HEK293 (cell line): Measurements from ENCODE around the gene BTBD19.

Experiments used
- BCL11A ChIP-seq: fragments of 450-650 bp; formaldehyde crosslinking; IDR thresholded peaks from 2 replicates; pipeline ENCODE4 v1.5.1; 2016; ENCODE audit warnings: low read depth, missing biosample characterization, missing genetic modification characterization
- GFI1B ChIP-seq: fragments of 450-650 bp; formaldehyde crosslinking; IDR thresholded peaks from 2 replicates; pipeline ENCODE4 v1.5.1; 2016; ENCODE audit warnings: missing biosample characterization, missing genetic modification characterization
- GLI2 ChIP-seq: fragments of 450-650 bp; formaldehyde crosslinking; IDR thresholded peaks from 2 replicates; pipeline ENCODE4; 2017; ENCODE audit warnings: missing biosample characterization, missing genetic modification characterization, low read depth, borderline replicate concordance
- HOXA7 ChIP-seq: sonication (generic); formaldehyde crosslinking; IDR thresholded peaks from 2 replicates; pipeline ENCODE4 v1.8.1; 2022; ENCODE audit warnings: missing genetic modification reagents, borderline replicate concordance
- HOXC10 ChIP-seq: sonication (generic); formaldehyde crosslinking; IDR thresholded peaks from 2 replicates; pipeline ENCODE4 v1.8.1; 2023; ENCODE audit warnings: mild to moderate bottlenecking, missing genetic modification reagents
- SP3 ChIP-seq: fragments of 450-650 bp; formaldehyde crosslinking; IDR thresholded peaks from 2 replicates; pipeline ENCODE4 v1.5.1; 2016; ENCODE audit warnings: missing biosample characterization, missing genetic modification characterization
- ZBTB20 ChIP-seq: fragments of 450-650 bp; formaldehyde crosslinking; IDR thresholded peaks from 2 replicates; pipeline ENCODE4 v1.5.1; 2016; ENCODE audit warnings: missing biosample characterization, missing genetic modification characterization
- ZBTB8A ChIP-seq: fragments of 450-650 bp; formaldehyde crosslinking; IDR thresholded peaks from 2 replicates; pipeline ENCODE4 v1.5.1; 2016; ENCODE audit warnings: missing biosample characterization, missing genetic modification characterization
- ZEB2 ChIP-seq: fragments of 450-650 bp; formaldehyde crosslinking; IDR thresholded peaks from 2 replicates; pipeline ENCODE4 v1.5.1; 2016; ENCODE audit warnings: missing biosample characterization, missing genetic modification characterization
- ZNF10 ChIP-seq: fragments of 450-650 bp; formaldehyde crosslinking; IDR thresholded peaks from 2 replicates; pipeline ENCODE4 v1.5.1; 2017; ENCODE audit warnings: missing biosample characterization, missing genetic modification characterization
- ZNF133 ChIP-seq: fragments of 450-650 bp; formaldehyde crosslinking; IDR thresholded peaks from 2 replicates; pipeline ENCODE4 v1.5.1; 2016; ENCODE audit warnings: missing biosample characterization, missing genetic modification characterization
- ZNF19 ChIP-seq: fragments of 450-650 bp; formaldehyde crosslinking; IDR thresholded peaks from 2 replicates; pipeline ENCODE4; 2016; ENCODE audit warnings: missing biosample characterization, missing genetic modification characterization, low read depth
- ZNF202 ChIP-seq: fragments of 450-650 bp; formaldehyde crosslinking; IDR thresholded peaks from 2 replicates; pipeline ENCODE4 v1.5.1; 2016; ENCODE audit warnings: missing biosample characterization, missing genetic modification characterization, borderline replicate concordance
- ZNF239 ChIP-seq: fragments of 450-650 bp; formaldehyde crosslinking; IDR thresholded peaks from 2 replicates; pipeline ENCODE4 v1.5.1; 2016; ENCODE audit warnings: missing biosample characterization, missing genetic modification characterization
- ZNF24 ChIP-seq: fragments of 450-650 bp; formaldehyde crosslinking; IDR thresholded peaks from 2 replicates; pipeline ENCODE4 v1.5.1; 2016; ENCODE audit warnings: missing biosample characterization, missing genetic modification characterization
- ZNF311 ChIP-seq: fragments of 450-650 bp; formaldehyde crosslinking; IDR thresholded peaks from 2 replicates; pipeline ENCODE4 v1.5.1; 2017; ENCODE audit warnings: missing biosample characterization, missing genetic modification characterization, borderline replicate concordance
- ZNF341 ChIP-seq: fragments of 450-650 bp; formaldehyde crosslinking; IDR thresholded peaks from 2 replicates; pipeline ENCODE4; 2016; ENCODE audit warnings: low read depth, missing biosample characterization, missing genetic modification characterization
- ZNF48 ChIP-seq: fragments of 450-650 bp; formaldehyde crosslinking; IDR thresholded peaks from 2 replicates; pipeline ENCODE4 v1.5.1; 2016; ENCODE audit warnings: missing biosample characterization, missing genetic modification characterization
- ZNF501 ChIP-seq: fragments of 450-650 bp; formaldehyde crosslinking; IDR thresholded peaks from 2 replicates; pipeline ENCODE4 v1.5.1; 2016; ENCODE audit warnings: missing biosample characterization, missing genetic modification characterization
- ZNF555 ChIP-seq: fragments of 450-650 bp; formaldehyde crosslinking; conservative IDR thresholded peaks from 2 replicates; pipeline ENCODE4 v1.5.1; 2017; ENCODE audit warnings: missing biosample characterization, mild to moderate bottlenecking, missing genetic modification characterization, inconsistent platforms
- ZNF561 ChIP-seq: fragments of 450-650 bp; IDR thresholded peaks from 2 replicates; pipeline ENCODE4 v1.5.1; 2018; ENCODE audit warnings: missing biosample characterization, missing genetic modification characterization, borderline replicate concordance
- ZNF571 ChIP-seq: fragments of 450-650 bp; formaldehyde crosslinking; IDR thresholded peaks from 2 replicates; pipeline ENCODE4 v1.5.0; 2017; ENCODE audit warnings: missing biosample characterization, missing genetic modification characterization
- ZNF658 ChIP-seq: fragments of 450-650 bp; formaldehyde crosslinking; IDR thresholded peaks from 2 replicates; pipeline ENCODE4; 2016; ENCODE audit warnings: missing biosample characterization, missing genetic modification characterization
- ZNF747 ChIP-seq: fragments of 450-650 bp; formaldehyde crosslinking; IDR thresholded peaks from 2 replicates; pipeline ENCODE4 v1.5.1; 2016; ENCODE audit warnings: missing biosample characterization, missing genetic modification characterization
- ZNF830 ChIP-seq: fragments of 450-650 bp; IDR thresholded peaks from 2 replicates; pipeline ENCODE4 v1.5.0; 2018; ENCODE audit warnings: missing biosample characterization, missing genetic modification characterization, low read depth, mild to moderate bottlenecking, moderate library complexity
- ZNF843 ChIP-seq: fragments of 450-650 bp; formaldehyde crosslinking; IDR thresholded peaks from 2 replicates; pipeline ENCODE4 v1.5.1; 2016; ENCODE audit warnings: missing biosample characterization, missing genetic modification characterization
- ZSCAN23 ChIP-seq: fragments of 450-650 bp; formaldehyde crosslinking; IDR thresholded peaks from 2 replicates; pipeline ENCODE4 v1.5.1; 2016; ENCODE audit warnings: missing biosample characterization, missing genetic modification characterization
- TF ChIP-seq, protein P1 (sequence below): fragments of 450-650 bp; formaldehyde crosslinking; IDR thresholded peaks from 2 replicates; pipeline ENCODE4 v1.5.1; 2017; ENCODE audit warnings: missing biosample characterization, missing genetic modification characterization
- TF ChIP-seq, protein P2 (sequence below): fragments of 450-650 bp; formaldehyde crosslinking; IDR thresholded peaks from 2 replicates; pipeline ENCODE4 v1.5.1; 2016; ENCODE audit warnings: missing biosample characterization, missing genetic modification characterization, borderline replicate concordance
- TF ChIP-seq, protein P3 (sequence below): fragments of 450-650 bp; formaldehyde crosslinking; IDR thresholded peaks from 2 replicates; pipeline ENCODE4 v1.5.1; 2016; ENCODE audit warnings: missing biosample characterization, missing genetic modification characterization
- TF ChIP-seq, protein P4 (sequence below): fragments of 450-650 bp; formaldehyde crosslinking; IDR thresholded peaks from 2 replicates; pipeline ENCODE4 v1.5.1; 2017; ENCODE audit warnings: missing biosample characterization, missing genetic modification characterization
- TF ChIP-seq, protein P5 (sequence below): fragments of 450-650 bp; formaldehyde crosslinking; IDR thresholded peaks from 2 replicates; pipeline ENCODE4 v1.5.1; 2016; ENCODE audit warnings: missing biosample characterization, missing genetic modification characterization

Gene BTBD19

DNA sequence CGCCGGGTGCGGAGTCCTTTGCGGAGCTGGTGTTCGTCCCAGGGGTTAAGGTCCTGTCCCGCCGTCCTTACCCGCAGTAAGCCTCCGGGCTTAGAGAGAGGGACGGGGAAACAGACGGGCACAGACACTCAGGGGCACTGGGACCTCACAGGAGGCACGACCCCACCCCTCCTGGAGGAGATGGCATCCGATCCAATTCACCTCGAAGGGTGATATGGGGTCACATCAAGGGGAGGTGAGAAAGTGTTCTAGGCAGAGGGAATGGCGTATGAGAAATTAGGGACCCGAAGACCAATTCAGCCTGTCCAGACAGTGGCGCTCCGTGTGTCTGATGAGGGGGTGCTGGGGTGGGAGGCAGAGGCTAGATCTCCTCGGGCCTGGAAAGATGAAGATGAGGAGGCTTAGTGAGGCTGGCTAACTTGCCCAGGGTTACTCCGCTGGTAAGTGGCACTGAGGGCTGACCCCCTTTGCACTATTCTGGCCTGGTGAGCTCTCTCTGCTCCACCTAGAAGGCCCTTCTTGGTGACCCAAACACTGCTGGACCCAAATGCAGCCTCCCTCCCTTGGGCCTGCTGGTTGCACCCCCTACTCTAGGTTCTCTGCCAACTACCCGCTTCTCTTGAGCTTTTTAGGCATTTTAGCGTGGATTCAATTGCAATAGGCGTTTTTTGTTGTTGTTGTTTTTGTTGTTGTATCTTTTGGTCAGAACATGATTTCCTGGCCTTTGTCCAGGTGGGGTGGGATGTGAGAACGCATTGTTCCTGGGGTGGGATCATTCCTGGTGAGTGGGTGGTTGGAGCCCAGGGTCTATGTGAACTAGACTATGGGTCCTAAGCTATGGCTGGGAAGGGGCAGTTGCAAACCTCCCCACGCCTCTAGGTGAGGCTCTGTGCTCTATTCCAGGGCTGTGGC, 12.3 kb downstream of the BTBD19 start (continued):
- TF ChIP-seq ZNF202 (no peak), ZNF239 (no peak), SP3 (tag by site-specific recombination) (no peak), ZNF555 (tag by site-specific recombination) (no peak), ZNF24 (tag by site-specific recombination) (no peak), ZNF658 (no peak), GLI2 (tag by site-specific recombination) (no peak), ZNF10 (tag by site-specific recombination) (no peak), ZNF561 (tag by site-specific recombination) (no peak), ZNF830 (tag by site-specific recombination) (no peak), ZNF571 (no peak), HOXC10 (CRISPR knock-in tag) (no peak), ZNF133 (tag by site-specific recombination) (no peak), ZBTB8A (tag by site-specific recombination) (no peak), BCL11A (tag by site-specific recombination) (no peak), HOXA7 (CRISPR knock-in tag) (no peak), ZNF341 (tag by site-specific recombination) (peak; percentile 69), ZNF19 (tag by site-specific recombination) (no peak), ZBTB20 (0 out of 2 replicates have a peak, but pooled peaks have one; percentile 5), ZNF747 (tag by site-specific recombination) (no peak), ZNF843 (tag by site-specific recombination) (no peak), ZNF311 (tag by site-specific recombination) (no peak), ZEB2 (tag by site-specific recombination) (no peak), ZNF48 (tag by site-specific recombination) (no peak), ZSCAN23 (tag by site-specific recombination) (no peak), ZNF501 (no peak), GFI1B (tag by site-specific recombination) (no peak)
- TF ChIP-seq, protein P1, sequence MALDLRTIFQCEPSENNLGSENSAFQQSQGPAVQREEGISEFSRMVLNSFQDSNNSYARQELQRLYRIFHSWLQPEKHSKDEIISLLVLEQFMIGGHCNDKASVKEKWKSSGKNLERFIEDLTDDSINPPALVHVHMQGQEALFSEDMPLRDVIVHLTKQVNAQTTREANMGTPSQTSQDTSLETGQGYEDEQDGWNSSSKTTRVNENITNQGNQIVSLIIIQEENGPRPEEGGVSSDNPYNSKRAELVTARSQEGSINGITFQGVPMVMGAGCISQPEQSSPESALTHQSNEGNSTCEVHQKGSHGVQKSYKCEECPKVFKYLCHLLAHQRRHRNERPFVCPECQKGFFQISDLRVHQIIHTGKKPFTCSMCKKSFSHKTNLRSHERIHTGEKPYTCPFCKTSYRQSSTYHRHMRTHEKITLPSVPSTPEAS: no peak
- TF ChIP-seq, protein P2, sequence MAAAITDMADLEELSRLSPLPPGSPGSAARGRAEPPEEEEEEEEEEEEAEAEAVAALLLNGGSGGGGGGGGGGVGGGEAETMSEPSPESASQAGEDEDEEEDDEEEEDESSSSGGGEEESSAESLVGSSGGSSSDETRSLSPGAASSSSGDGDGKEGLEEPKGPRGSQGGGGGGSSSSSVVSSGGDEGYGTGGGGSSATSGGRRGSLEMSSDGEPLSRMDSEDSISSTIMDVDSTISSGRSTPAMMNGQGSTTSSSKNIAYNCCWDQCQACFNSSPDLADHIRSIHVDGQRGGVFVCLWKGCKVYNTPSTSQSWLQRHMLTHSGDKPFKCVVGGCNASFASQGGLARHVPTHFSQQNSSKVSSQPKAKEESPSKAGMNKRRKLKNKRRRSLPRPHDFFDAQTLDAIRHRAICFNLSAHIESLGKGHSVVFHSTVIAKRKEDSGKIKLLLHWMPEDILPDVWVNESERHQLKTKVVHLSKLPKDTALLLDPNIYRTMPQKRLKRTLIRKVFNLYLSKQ (tag by site-specific recombination): no peak
- TF ChIP-seq, protein P3, sequence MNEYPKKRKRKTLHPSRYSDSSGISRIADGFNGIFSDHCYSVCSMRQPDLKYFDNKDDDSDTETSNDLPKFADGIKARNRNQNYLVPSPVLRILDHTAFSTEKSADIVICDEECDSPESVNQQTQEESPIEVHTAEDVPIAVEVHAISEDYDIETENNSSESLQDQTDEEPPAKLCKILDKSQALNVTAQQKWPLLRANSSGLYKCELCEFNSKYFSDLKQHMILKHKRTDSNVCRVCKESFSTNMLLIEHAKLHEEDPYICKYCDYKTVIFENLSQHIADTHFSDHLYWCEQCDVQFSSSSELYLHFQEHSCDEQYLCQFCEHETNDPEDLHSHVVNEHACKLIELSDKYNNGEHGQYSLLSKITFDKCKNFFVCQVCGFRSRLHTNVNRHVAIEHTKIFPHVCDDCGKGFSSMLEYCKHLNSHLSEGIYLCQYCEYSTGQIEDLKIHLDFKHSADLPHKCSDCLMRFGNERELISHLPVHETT (tag by site-specific recombination): no peak
- TF ChIP-seq, protein P4, sequence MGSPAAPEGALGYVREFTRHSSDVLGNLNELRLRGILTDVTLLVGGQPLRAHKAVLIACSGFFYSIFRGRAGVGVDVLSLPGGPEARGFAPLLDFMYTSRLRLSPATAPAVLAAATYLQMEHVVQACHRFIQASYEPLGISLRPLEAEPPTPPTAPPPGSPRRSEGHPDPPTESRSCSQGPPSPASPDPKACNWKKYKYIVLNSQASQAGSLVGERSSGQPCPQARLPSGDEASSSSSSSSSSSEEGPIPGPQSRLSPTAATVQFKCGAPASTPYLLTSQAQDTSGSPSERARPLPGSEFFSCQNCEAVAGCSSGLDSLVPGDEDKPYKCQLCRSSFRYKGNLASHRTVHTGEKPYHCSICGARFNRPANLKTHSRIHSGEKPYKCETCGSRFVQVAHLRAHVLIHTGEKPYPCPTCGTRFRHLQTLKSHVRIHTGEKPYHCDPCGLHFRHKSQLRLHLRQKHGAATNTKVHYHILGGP (tag by site-specific recombination): no peak
- TF ChIP-seq, protein P5, sequence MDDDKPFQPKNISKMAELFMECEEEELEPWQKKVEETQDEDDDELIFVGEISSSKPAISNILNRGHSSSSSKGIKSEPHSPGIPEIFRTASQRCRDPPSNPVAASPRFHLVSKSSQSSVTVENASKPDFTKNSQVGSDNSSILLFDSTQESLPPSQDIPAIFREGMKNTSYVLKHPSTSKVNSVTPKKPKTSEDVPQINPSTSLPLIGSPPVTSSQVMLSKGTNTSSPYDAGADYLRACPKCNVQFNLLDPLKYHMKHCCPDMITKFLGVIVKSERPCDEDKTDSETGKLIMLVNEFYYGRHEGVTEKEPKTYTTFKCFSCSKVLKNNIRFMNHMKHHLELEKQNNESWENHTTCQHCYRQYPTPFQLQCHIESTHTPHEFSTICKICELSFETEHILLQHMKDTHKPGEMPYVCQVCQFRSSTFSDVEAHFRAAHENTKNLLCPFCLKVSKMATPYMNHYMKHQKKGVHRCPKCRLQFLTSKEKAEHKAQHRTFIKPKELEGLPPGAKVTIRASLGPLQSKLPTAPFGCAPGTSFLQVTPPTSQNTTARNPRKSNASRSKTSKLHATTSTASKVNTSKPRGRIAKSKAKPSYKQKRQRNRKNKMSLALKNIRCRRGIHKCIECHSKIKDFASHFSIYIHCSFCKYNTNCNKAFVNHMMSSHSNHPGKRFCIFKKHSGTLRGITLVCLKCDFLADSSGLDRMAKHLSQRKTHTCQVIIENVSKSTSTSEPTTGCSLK (tag by site-specific recombination): no peak
